Activated CD8-positive, alpha-beta memory T cell treated with anti-CD3 and anti-CD28 coated beads, Interleukin-2, amount 10 ng/mL, durations not matched to agents 7 days and 5 days (primary cell): ENCODE results near the gene CLIP2. TPM values are rescaled to one million over a fixed set of nuclear protein-coding genes. Genes with fewer than 3 reads are reported as not detected.

Experiments used
- ATAC-seq: fragments of 150-1000 bp; cut with Tn5 transposase; one replicate; pipeline ENCODE4 v1.10.0; 2021; ENCODE audit warnings: moderate library complexity
- CTCF ChIA-PET: fragments of 350-600 bp; sonication (Branson Sonifier 250); formaldehyde crosslinking; loops from one replicate; lab custom pipeline; 2021; ENCODE audit warnings: antibody characterized with exemption; lab: Charles Lee
- DNase-seq: peaks from one replicate; pipeline ENCODE4 v3.0.0-alpha.2; 2020
- H3K27ac Mint-ChIP-seq: one replicate; pipeline ENCODE4 v1.8.0; 2021; ENCODE audit warnings: mild to moderate bottlenecking, mixed read lengths
- H3K27me3 Mint-ChIP-seq: one replicate; pipeline ENCODE4 v1.8.0; 2021; ENCODE audit warnings: mixed read lengths
- H3K36me3 Mint-ChIP-seq: one replicate; pipeline ENCODE4 v1.8.0; 2021; ENCODE audit warnings: mild to moderate bottlenecking, mixed read lengths
- H3K4me1 Mint-ChIP-seq: one replicate; pipeline ENCODE4 v1.8.0; 2021; ENCODE audit warnings: mixed read lengths
- H3K4me3 Mint-ChIP-seq: one replicate; pipeline ENCODE4 v1.8.0; 2021; ENCODE audit warnings: mild to moderate bottlenecking, moderate library complexity, mixed read lengths
- H3K9me3 Mint-ChIP-seq: one replicate; pipeline ENCODE4 v1.8.0; 2022; ENCODE audit warnings: low read depth, mixed read lengths
- total RNA-seq, 2 experiments: library from RNA; stranded (reverse); gene quantifications; one replicate each; pipeline ENCODE4 v1.2.3, GENCODE V29; 2021

Gene CLIP2
- total RNA-seq, 2 experiments from 2014 or later: 1.9 to 4.6 TPM

DNA sequence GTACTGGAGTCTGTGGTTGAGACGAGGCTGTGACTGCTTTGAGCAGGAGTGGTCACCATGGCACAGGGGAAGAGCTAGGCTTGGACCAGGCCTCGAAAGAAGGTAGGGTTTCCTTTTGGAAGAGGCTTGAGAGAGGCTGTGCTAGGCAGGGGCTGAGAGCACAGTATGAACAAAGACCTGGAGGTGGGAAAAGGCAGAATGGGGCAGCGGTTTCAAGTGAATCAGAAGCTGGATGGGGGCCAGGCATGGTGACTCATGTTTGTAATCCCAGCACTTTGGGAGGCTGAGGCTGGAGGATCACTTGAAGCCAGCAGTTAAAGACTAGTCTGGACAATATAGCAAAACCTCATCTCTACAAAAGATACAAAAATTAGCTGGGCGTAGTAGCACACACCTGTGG lies 65.9 kb downstream of the CLIP2 start:
- Mint-ChIP-seq H3K4me3 (no peak overlapping the region), H3K9me3 (no peaks in the 10 kb centered on the region), H3K27me3 (no peaks in the 10 kb centered on the region), H3K4me1 (peaks cover 3% of the 10 kb centered on the region), H3K27ac (no peak overlapping the region), H3K36me3 (no peaks in the 10 kb centered on the region)
- CTCF ChIA-PET: no interaction called here
- DNase-seq (no peak), ATAC-seq (no peak)

DNA sequence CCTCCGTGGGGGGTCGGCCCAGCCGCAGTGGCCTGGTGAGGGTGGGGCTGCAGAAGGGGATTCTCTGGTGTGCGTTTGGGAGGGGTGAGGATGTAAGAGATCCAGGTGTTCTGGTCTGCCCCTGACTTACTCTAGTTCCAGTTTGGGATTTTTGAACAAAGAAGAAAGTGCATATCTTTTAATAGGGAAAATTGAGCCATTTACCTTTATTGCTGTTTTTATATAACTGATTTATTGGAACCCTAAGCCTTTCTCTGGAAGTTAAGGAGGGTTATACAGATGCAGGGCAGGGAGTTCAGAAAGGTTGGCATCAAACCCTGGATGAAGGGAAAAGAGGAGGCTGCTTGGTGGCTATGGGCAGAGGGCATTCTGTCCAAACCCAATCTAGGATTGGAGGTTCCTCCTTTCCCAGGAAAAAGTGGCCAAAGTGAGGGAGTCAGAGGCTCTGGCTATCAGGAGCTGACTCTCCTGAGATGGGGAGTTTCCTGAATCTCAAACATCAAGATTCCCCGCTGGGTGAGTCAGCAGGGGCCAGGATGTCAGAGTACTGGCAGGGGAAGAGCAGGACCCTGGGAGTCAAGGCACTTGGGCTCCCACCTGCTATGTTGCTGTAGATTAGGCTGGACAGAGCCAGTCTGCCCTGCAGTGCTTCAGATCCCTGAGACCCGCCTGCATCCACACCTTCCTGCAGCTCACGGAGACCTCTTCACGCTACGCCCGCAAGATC lies 67.5 kb downstream of the CLIP2 start:
- Mint-ChIP-seq H3K27me3 (no peaks in the 10 kb centered on the region), H3K4me1 (peaks cover 3% of the 10 kb centered on the region), H3K27ac (no peak overlapping the region), H3K4me3 (no peak overlapping the region), H3K9me3 (no peaks in the 10 kb centered on the region), H3K36me3 (no peaks in the 10 kb centered on the region)
- CTCF ChIA-PET: no interaction called here
- ATAC-seq (no peak), DNase-seq (no peak)

DNA sequence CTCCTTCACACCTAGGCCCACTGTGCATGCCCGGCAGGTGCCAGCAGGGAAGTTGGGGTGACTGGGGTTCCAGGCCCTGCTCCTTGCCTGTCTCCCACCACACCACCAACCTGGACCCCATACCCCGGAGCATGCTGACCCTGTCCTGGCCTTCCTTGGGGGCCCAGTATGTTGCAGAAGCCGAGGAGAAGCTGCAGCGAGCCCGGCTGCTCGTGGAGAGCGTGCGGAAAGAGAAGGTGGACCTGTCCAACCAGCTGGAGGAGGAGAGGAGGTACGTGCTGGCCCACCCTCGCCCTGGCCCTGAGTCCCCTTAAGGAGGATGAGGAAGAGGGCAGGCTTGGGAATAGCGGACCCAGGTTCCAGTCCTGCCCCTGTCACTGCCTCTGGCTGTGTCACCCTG lies 70.8 kb downstream of the CLIP2 start:
- ATAC-seq (no peak), DNase-seq (no peak)
- Mint-ChIP-seq H3K36me3 (no peaks in the 10 kb centered on the region), H3K9me3 (no peaks in the 10 kb centered on the region), H3K27me3 (no peaks in the 10 kb centered on the region), H3K4me1 (peaks cover under 1% of the 10 kb centered on the region), H3K27ac (no peak overlapping the region), H3K4me3 (no peak overlapping the region)
- CTCF ChIA-PET: no interaction called here

DNA sequence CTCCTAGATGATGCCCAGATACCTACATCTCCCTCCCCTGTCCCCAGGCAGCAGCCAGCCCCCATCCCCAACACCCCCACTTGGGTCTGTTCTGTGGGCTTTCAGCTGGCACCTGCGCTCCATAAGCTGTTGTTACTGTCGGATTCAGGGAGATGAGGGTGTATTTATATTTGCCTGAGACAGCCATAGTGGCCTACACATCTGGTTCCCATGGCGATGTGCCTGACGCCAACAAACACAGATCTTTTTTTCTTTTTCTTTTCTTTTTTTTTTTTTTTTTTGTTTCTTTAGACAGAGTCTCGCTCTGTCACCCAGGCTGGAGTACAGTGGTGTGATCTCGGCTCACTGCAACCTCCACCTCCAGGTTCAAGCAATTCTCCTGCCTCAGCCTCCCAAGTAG lies 73.1 kb downstream of the CLIP2 start:
- Mint-ChIP-seq H3K27ac (no peak overlapping the region), H3K9me3 (no peaks in the 10 kb centered on the region), H3K36me3 (no peaks in the 10 kb centered on the region), H3K27me3 (no peaks in the 10 kb centered on the region), H3K4me1 (no peaks in the 10 kb centered on the region), H3K4me3 (no peak overlapping the region)
- no peak for DNase-seq
- ATAC-seq: no peak
- CTCF ChIA-PET: interaction anchor here (1.1 to 1.3 kb wide), 2 partner anchors 156 to 279 kb away, joined by 3 read pairs; partner anchors contain the start of gene LIMK1

DNA sequence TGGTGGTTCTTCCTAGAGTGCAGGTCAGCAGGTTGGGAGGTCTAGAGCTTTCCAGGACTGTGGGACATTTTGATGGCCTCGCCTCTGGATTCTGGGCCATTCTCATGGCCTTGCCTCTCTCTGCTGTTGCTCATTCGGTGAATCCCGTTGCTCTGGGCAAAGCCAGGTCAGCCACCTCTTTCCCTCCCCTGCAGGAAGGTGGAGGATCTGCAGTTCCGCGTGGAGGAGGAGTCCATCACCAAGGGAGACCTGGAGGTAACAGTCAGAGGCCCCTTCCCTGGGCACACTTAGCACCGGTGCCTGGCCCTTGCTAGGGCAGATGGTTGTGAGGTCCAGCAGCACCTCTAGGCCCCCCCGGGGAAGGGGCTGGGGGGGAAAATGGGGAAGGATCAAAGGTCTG lies 74.9 kb downstream of the CLIP2 start:
- CTCF ChIA-PET: interaction anchor here (1.1 kb wide), 1 partner anchor 158 kb away, joined by 4 read pairs; no protein-coding TSS in a partner anchor
- DNase-seq: no peak
- Mint-ChIP-seq H3K27ac (no peak overlapping the region), H3K36me3 (no peaks in the 10 kb centered on the region), H3K9me3 (no peaks in the 10 kb centered on the region), H3K4me1 (no peaks in the 10 kb centered on the region), H3K4me3 (no peak overlapping the region), H3K27me3 (no peaks in the 10 kb centered on the region)
- ATAC-seq: no peak

DNA sequence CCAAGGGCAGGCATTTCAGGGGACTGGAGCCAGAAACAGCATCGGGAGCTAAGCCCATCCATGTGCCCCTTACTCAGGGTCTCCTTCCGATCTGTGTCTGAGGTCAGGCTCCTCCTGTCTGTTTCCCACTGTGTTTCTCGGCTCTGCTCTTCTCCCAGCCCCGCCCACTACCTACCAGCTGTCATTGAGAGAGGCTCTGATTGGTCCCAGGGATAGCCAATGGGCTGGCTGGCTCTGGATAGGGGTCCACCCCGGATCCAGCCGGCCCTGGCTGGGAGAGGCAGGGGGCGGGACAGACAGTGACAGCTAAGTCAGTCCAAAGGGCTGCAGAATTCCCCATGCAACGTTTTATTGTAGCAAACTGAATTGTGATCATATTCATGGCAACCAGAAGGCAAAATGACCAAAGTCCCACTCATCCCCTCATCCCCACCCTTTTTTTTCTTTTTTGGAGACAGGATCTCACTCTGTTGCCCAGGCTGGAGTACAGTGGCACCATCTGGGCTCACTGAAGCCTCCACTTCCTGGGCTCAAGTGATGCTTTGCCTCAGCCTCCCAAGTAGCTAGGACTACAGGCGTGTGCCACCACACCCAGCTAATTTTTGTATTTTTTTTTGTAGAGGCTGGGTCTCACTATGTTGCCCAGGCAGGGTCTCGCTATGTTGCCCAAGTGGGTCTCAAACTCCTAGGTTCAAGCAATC lies 76.3 kb downstream of the CLIP2 start:
- H3K9me3 Mint-ChIP-seq: no peaks in the 10 kb centered on the region
- H3K4me3 Mint-ChIP-seq: no peak overlapping the region
- no peaks in the 10 kb centered on the region for H3K4me1 Mint-ChIP-seq
- no peak overlapping the region for H3K27ac Mint-ChIP-seq
- ATAC-seq (no peak), DNase-seq (no peak)
- no peaks in the 10 kb centered on the region for H3K36me3 Mint-ChIP-seq
- H3K27me3 Mint-ChIP-seq: no peaks in the 10 kb centered on the region
- CTCF ChIA-PET: interaction anchor here (0.7 to 1.5 kb wide), 4 partner anchors 16 to 295 kb away, joined by 3 to 4 read pairs (median 4); no protein-coding TSS in a partner anchor

DNA sequence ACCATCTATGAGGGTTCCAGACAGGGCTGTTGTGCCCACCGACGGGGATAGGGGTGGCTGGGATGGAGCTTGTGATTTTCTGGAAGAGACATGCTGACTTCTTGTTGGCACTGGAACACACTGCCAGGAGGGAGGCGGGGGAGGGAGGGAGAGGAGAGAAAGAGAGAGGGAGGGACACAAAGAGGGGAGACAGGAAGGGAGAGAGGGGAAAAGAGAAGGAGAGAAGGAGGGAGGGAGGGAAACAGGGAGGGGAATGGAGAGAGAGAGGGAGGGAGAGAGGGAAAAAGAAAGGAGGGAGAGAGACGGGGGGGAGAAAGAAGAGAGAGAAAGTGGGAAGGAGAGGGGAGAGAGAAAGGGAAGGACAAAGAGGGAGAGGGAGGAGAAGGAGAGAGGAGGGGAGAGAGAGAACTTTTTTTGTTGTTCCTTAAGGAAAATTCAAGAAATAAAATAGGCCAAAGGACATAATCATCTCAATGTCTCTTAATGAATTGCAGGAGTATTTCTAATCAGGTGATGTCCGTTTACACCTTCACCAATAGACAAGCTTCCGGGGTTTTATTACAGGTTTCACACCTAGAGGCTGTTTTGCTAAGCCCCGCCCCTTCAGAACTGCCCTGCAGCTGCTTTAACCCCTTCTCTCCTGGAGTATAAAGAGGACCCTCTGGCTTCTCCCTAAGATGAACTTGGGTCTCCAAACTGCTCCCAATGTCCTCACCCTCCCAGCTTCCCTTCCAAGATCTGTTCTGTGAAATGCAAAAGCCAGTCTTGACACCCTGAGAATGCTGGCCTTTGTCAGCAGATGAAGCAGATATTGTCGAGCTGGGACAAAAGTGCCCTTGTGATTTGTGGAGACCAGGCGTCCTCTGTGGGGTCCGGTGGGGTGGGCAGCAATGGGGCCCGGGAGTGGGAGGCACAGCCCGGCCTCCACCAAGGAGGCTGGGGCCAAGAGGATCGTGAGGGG lies 82.5 kb downstream of the CLIP2 start:
- CTCF ChIA-PET: interaction anchor here (0.5 kb wide), 1 partner anchor 1473 kb away, joined by 3 read pairs; no protein-coding TSS in a partner anchor

DNA sequence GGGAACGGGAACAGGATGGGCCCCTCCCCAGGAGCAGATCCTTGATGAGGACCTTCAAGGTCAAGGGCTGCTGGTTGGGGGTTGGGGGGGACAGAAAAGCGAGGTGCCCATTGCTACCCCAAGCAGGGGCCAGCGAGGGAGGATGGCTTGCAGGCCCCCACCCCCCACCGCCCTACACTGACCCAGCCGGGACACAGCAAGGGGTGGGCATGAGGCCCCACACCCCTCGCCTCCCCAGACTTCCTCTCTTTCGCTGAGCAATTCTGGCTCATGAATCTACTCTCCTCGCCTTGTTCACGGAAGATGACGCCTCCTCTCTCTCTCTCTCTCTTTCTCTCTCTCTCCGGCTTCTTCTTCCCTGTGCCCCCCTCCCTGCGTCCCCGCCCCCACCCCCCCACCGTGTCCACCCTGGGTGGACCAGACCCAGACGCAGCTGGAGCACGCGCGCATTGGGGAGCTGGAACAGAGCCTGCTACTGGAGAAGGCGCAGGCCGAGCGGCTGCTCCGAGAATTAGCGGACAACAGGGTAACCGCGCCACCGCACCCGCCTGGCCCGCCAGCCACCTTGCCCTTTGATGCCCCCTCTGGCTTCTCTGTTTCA lies 83.4 kb downstream of the CLIP2 start:
- no peaks in the 10 kb centered on the region for H3K9me3 Mint-ChIP-seq
- no peak overlapping the region for H3K27ac Mint-ChIP-seq
- H3K4me1 Mint-ChIP-seq: no peaks in the 10 kb centered on the region
- no peak overlapping the region for H3K4me3 Mint-ChIP-seq
- no peaks in the 10 kb centered on the region for H3K27me3 Mint-ChIP-seq
- CTCF ChIA-PET: interaction anchor here (1.0 kb wide), 1 partner anchor 94 kb away, joined by 5 read pairs; no protein-coding TSS in a partner anchor
- H3K36me3 Mint-ChIP-seq: no peaks in the 10 kb centered on the region
- DNase-seq (no peak), ATAC-seq (no peak)

More for the DNA sequence above, 82.5 kb downstream of the CLIP2 start:
- ATAC-seq (no peak), DNase-seq (no peak)
- H3K27me3 Mint-ChIP-seq: no peaks in the 10 kb centered on the region
- H3K4me1 Mint-ChIP-seq: no peaks in the 10 kb centered on the region
- H3K4me3 Mint-ChIP-seq: no peak overlapping the region
- no peaks in the 10 kb centered on the region for H3K9me3 Mint-ChIP-seq
- H3K27ac Mint-ChIP-seq: no peak overlapping the region
- no peaks in the 10 kb centered on the region for H3K36me3 Mint-ChIP-seq

DNA sequence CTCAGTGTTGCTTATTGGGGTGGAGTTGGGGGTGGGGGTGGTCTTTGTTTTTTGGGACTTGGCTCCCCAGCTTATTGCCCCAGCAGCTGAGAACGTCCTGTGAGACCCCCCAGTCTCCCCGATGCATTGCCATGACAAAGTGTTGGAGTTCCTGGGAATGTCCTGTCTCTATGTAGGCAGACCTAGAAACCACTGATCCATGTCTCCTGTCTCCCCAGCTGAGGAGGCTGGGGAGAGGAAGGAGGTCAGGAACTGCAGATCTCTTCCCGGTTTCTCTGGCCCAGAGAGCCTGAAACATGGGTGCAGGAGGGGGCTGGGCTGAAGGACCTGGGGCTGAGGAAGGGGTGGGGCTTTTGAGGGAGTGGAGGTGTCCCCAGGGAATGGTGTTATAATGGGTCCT lies 84.3 kb downstream of the CLIP2 start:
- DNase-seq (no peak), ATAC-seq (no peak)
- H3K4me1 Mint-ChIP-seq: no peaks in the 10 kb centered on the region
- no peak overlapping the region for H3K27ac Mint-ChIP-seq
- no peak overlapping the region for H3K4me3 Mint-ChIP-seq
- H3K9me3 Mint-ChIP-seq: no peaks in the 10 kb centered on the region
- CTCF ChIA-PET: interaction anchor here (1.0 kb wide), 1 partner anchor 94 kb away, joined by 5 read pairs; no protein-coding TSS in a partner anchor
- H3K27me3 Mint-ChIP-seq: no peaks in the 10 kb centered on the region
- no peaks in the 10 kb centered on the region for H3K36me3 Mint-ChIP-seq

DNA sequence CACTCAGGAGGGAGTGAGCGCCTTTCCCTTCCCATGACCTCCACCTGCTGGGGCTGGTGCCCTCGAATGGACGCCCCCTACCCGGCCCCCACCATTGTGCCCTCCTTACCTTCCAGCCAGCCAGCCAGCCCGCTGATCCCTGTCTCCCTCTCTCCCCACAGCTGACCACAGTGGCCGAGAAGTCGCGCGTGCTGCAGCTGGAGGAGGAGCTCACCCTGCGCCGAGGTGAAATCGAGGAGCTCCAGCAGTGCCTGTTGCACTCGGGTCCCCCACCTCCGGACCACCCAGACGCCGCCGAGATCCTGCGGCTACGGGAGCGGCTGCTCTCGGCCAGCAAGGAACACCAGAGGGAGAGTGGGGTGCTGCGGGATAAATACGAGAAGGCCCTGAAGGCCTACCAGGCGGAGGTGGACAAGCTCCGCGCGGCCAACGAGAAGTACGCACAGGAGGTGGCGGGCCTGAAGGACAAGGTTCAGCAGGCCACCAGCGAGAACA lies 86.6 kb downstream of the CLIP2 start:
- Mint-ChIP-seq H3K4me3 (no peak overlapping the region), H3K27me3 (no peaks in the 10 kb centered on the region), H3K36me3 (no peaks in the 10 kb centered on the region), H3K27ac (no peak overlapping the region), H3K9me3 (no peaks in the 10 kb centered on the region), H3K4me1 (no peaks in the 10 kb centered on the region)
- ATAC-seq (no peak), DNase-seq (no peak)
- CTCF ChIA-PET: interaction anchor here (0.7 to 3.4 kb wide), 3 partner anchors 19 to 169 kb away, joined by 3 to 12 read pairs (median 4); no protein-coding TSS in a partner anchor

DNA sequence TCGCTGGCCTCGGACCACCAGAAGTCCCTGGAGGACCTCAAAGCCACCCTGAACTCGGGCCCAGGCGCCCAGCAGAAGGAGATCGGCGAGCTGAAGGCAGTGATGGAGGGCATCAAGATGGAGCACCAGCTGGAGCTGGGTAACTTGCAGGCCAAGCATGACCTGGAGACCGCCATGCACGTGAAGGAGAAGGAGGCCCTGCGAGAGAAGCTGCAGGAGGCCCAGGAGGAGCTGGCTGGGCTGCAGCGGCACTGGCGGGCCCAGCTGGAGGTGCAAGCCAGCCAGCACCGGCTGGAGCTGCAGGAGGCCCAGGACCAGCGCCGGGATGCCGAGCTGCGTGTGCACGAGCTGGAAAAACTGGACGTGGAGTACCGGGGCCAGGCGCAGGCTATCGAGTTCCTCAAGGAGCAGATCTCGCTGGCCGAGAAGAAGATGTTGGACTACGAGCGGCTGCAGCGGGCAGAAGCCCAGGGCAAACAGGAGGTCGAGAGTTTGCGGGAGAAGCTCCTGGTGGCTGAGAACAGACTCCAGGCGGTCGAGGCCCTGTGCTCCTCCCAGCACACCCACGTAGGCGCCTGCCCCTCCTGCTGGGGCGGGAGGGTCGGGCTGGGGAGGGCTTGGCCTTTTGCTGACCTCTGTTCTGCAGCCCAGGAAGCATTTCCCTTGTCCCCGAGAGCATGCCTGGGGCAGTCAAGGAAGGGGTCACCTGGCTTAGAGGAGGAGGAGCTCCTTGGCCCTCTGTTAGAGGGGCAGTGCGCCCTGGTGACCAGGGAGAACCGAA lies 87.2 kb downstream of the CLIP2 start:
- CTCF ChIA-PET: interaction anchor here (0.7 to 3.4 kb wide), 3 partner anchors 18 to 170 kb away, joined by 3 to 12 read pairs (median 4); no protein-coding TSS in a partner anchor
- Mint-ChIP-seq H3K4me1 (no peaks in the 10 kb centered on the region), H3K9me3 (no peaks in the 10 kb centered on the region), H3K4me3 (no peak overlapping the region), H3K36me3 (no peaks in the 10 kb centered on the region), H3K27ac (no peak overlapping the region), H3K27me3 (no peaks in the 10 kb centered on the region)
- DNase-seq (no peak), ATAC-seq (no peak)

DNA sequence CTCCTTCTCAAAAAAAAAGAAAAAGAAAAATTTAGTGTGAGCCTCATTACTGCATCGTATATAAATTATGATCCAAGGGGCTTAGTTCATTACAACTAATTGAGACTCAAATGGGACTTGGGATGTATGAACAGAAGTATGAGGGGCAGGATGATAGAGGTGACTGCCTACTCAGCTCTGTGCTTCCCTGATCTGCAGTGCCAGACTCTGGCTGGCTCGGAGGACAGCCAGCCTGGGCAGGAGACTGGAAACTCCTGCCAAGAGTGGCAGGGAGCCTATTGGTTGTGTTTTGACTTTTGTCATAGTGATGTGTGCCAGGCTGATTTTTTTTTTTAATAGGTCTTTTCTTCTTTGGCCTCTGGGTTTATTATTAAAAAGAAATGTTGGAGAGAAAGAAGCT lies 90.7 kb downstream of the CLIP2 start:
- Mint-ChIP-seq H3K4me1 (no peaks in the 10 kb centered on the region), H3K9me3 (no peaks in the 10 kb centered on the region), H3K27me3 (no peaks in the 10 kb centered on the region), H3K36me3 (no peaks in the 10 kb centered on the region), H3K4me3 (no peak overlapping the region), H3K27ac (no peak overlapping the region)
- DNase-seq (no peak), ATAC-seq (no peak)
- CTCF ChIA-PET: no interaction called here
